COLO668 (cell line): ENCODE data around the gene TMEM63B.
"Not testable (repeated sequence)": the region's sequence is repeated elsewhere in the genome, so short reads cannot be mapped to it uniquely, and the experiment has no call there.

Experiments used
- DNase-seq: peaks from one replicate; lab custom pipeline; 2025; ENCODE audit not compliant: unreplicated experiment; lab: John Stamatoyannopoulos, UW

TMEM63B gene

GRCh38 chr6:44094403-44095242 is 32.7 kb upstream of the TMEM63B start:
- DNase-seq = no peak

GRCh38 chr6:44095243-44095623 is 32.1 kb upstream of the TMEM63B start:
- DNase-seq = not testable (repeated sequence)

- peak; percentile 53 for DNase-seq
Measured at GRCh38 chr6:44096612-44097011, 30.7 kb upstream of the TMEM63B start.

- no peak for DNase-seq
Measured at GRCh38 chr6:44097782-44098317, 29.5 kb upstream of the TMEM63B start.

GRCh38 chr6:44099192-44099591 is 28.2 kb upstream of the TMEM63B start:
- DNase-seq = no peak

GRCh38 chr6:44100088-44100550 is 27.2 kb upstream of the TMEM63B start:
- no peak for DNase-seq

GRCh38 chr6:44101832-44102231 is 25.5 kb upstream of the TMEM63B start:
- no peak for DNase-seq

- no peak for DNase-seq
Measured at GRCh38 chr6:44102527-44102926, 24.8 kb upstream of the TMEM63B start.

GRCh38 chr6:44104481-44105021 is 22.8 kb upstream of the TMEM63B start:
- no peak for DNase-seq

GRCh38 chr6:44105146-44105545 is 22.2 kb upstream of the TMEM63B start:
- DNase-seq = no peak

- no peak for DNase-seq
Measured at GRCh38 chr6:44105993-44106740, 21.2 kb upstream of the TMEM63B start.

GRCh38 chr6:44107017-44107416 is 20.3 kb upstream of the TMEM63B start:
- no peak for DNase-seq

GRCh38 chr6:44108471-44108870 is 18.9 kb upstream of the TMEM63B start:
- DNase-seq = no peak

GRCh38 chr6:44109212-44109611 is 18.1 kb upstream of the TMEM63B start:
- DNase-seq = no peak

- DNase-seq = no peak
Measured at GRCh38 chr6:44110005-44110676, 17.2 kb upstream of the TMEM63B start.

GRCh38 chr6:44110966-44111365 is 16.4 kb upstream of the TMEM63B start:
- no peak for DNase-seq

GRCh38 chr6:44111434-44112417 is 15.6 kb upstream of the TMEM63B start:
- DNase-seq = no peak

GRCh38 chr6:44113414-44113813 is 13.9 kb upstream of the TMEM63B start:
- no peak for DNase-seq

- DNase-seq = no peak
Measured at GRCh38 chr6:44115866-44116265, 11.5 kb upstream of the TMEM63B start.
